NCI-H1092 (cell line): ENCODE results near the gene CFAP251.
"Not testable (repeated sequence)": the region's sequence is repeated elsewhere in the genome, so short reads cannot be mapped to it uniquely, and the experiment has no call there.

Experiments
- DNase-seq: peaks from one replicate; lab custom pipeline; 2025; lab: John Stamatoyannopoulos, UW

The CFAP251 gene

GRCh38 chr12:121974026-121974985 is 55.9 kb downstream of the CFAP251 start:
- no peak for DNase-seq

GRCh38 chr12:121975021-121975420 is 56.6 kb downstream of the CFAP251 start:
- DNase-seq = no peak

GRCh38 chr12:121976950-121977349 is 58.6 kb downstream of the CFAP251 start:
- no peak for DNase-seq

- no peak for DNase-seq
Observed at GRCh38 chr12:121980191-121980891, 61.9 kb downstream of the CFAP251 start.

GRCh38 chr12:121980892-121981272 is 62.5 kb downstream of the CFAP251 start:
- no peak for DNase-seq

- DNase-seq = no peak
Observed at GRCh38 chr12:121981456-121981855, 63.1 kb downstream of the CFAP251 start.

- no peak for DNase-seq
Observed at GRCh38 chr12:121982950-121983349, 64.6 kb downstream of the CFAP251 start.

- DNase-seq = no peak
Observed at GRCh38 chr12:121983536-121984210, 65.3 kb downstream of the CFAP251 start.

GRCh38 chr12:121986489-121987245 is 68.3 kb downstream of the CFAP251 start:
- DNase-seq = no peak

GRCh38 chr12:121988519-121988918 is 70.1 kb downstream of the CFAP251 start:
- not testable (repeated sequence) for DNase-seq

- no peak for DNase-seq
Observed at GRCh38 chr12:121989276-121990113, 71.1 kb downstream of the CFAP251 start.

- no peak for DNase-seq
Observed at GRCh38 chr12:121990114-121990647, 71.8 kb downstream of the CFAP251 start.

GRCh38 chr12:121990692-121991603 is 72.6 kb downstream of the CFAP251 start:
- no peak for DNase-seq

GRCh38 chr12:121992059-121992879 is 73.9 kb downstream of the CFAP251 start:
- no peak for DNase-seq

GRCh38 chr12:121996050-121996944 is 77.9 kb downstream of the CFAP251 start:
- no peak for DNase-seq

- DNase-seq = no peak
Observed at GRCh38 chr12:121996945-121997612, 78.7 kb downstream of the CFAP251 start.
